ENCODE data around the gene PEX26. TPM values are rescaled to one million over a fixed set of nuclear protein-coding genes. Genes with fewer than 3 reads are reported as not detected.
"Not testable (repeated sequence)": the region's sequence is repeated elsewhere in the genome, so short reads cannot be mapped to it uniquely, and the experiment has no call there.

Gene PEX26
- total and polyA plus RNA-seq, 4 donors: 3.5 to 21.0 (median 16.9) TPM

GRCh38 chr22:18121954-18122554 lies 44.3 kb downstream of the PEX26 start:
- no peak for TF ChIP-seq RXRA (IDR thresholded peaks at IDR 0.05)
- Histone ChIP-seq H3K27ac (ENCODE audit: low read depth in 1 of 2, low read length in 2 of 2) (no peak overlapping the region), H3K4me1 (ENCODE audit: control insufficient read depth in 4 of 4, insufficient read depth in 4 of 4, low read length in 3 of 4) (peaks cover 0 to 4% (median 0%) of the 10 kb centered on the region in 4 donors), H3K4me3 (ENCODE audit: low read depth in 1 of 3, low read length in 3 of 3) (no peak overlapping the region), H3K27me3 (ENCODE audit: control insufficient read depth in 4 of 4, insufficient read depth in 4 of 4, low read length in 3 of 4) (no peaks in the 10 kb centered on the region), H3K9me3 (ENCODE audit: control insufficient read depth in 4 of 4, low read length in 3 of 4) (no peaks in the 10 kb centered on the region), H3K36me3 (ENCODE audit: control insufficient read depth in 4 of 4, insufficient read depth in 3 of 4, low read depth in 1 of 4, low read length in 3 of 4) (no peaks in the 10 kb centered on the region), H3K9ac (ENCODE audit: low read depth in 1 of 2, low read length in 2 of 2) (no peak overlapping the region)
- no peak for DNase-seq (ENCODE audit: low spot score)
- 91% methylated on average over 5 of the region's 5 CpGs for WGBS

GRCh38 chr22:18123476-18124025 lies 45.8 kb downstream of the PEX26 start:
- DNase-seq (ENCODE audit: low spot score); H3K9me3 ChIP-seq (ENCODE audit: control insufficient read depth in 4 of 4, low read length in 3 of 4); H3K4me1 ChIP-seq (ENCODE audit: control insufficient read depth in 4 of 4, insufficient read depth in 4 of 4, low read length in 3 of 4); H3K27me3 ChIP-seq (ENCODE audit: control insufficient read depth in 4 of 4, insufficient read depth in 4 of 4, low read length in 3 of 4); H3K27ac ChIP-seq (ENCODE audit: low read depth in 1 of 2, low read length in 2 of 2); H3K9ac ChIP-seq (ENCODE audit: low read depth in 1 of 2, low read length in 2 of 2); H3K36me3 ChIP-seq (ENCODE audit: control insufficient read depth in 4 of 4, insufficient read depth in 3 of 4, low read depth in 1 of 4, low read length in 3 of 4); H3K4me3 ChIP-seq (ENCODE audit: low read depth in 1 of 3, low read length in 3 of 3): not testable (repeated sequence)
- 96% methylated on average over 19 of the region's 19 CpGs for WGBS

GRCh38 chr22:18126606-18127005 lies 48.8 kb downstream of the PEX26 start:
- no peaks in the 10 kb centered on the region for H3K27me3 ChIP-seq (ENCODE audit: control insufficient read depth in 4 of 4, insufficient read depth in 4 of 4, low read length in 3 of 4)
- H3K4me1 ChIP-seq (ENCODE audit: control insufficient read depth in 4 of 4, insufficient read depth in 4 of 4, low read length in 3 of 4): no peaks in the 10 kb centered on the region
- H3K9me3 ChIP-seq (ENCODE audit: control insufficient read depth in 4 of 4, low read length in 3 of 4): no peaks in the 10 kb centered on the region
- no peak overlapping the region for H3K27ac ChIP-seq (ENCODE audit: low read depth in 1 of 2, low read length in 2 of 2)
- WGBS: 98% methylated on average over 18 of the region's 18 CpGs
- H3K36me3 ChIP-seq (ENCODE audit: control insufficient read depth in 4 of 4, insufficient read depth in 3 of 4, low read depth in 1 of 4, low read length in 3 of 4): no peaks in the 10 kb centered on the region
- no peak overlapping the region for H3K4me3 ChIP-seq (ENCODE audit: low read depth in 1 of 3, low read length in 3 of 3)
- TF ChIP-seq SP1 (IDR thresholded peaks at IDR 0.05) (no peak), REST (IDR thresholded peaks at IDR 0.05) (no peak), NR2F2 (IDR thresholded peaks at IDR 0.05) (no peak), YY1 (IDR thresholded peaks at IDR 0.05) (no peak), FOXA1 (IDR thresholded peaks at IDR 0.05) (no peak), JUND (IDR thresholded peaks at IDR 0.05) (no peak), FOXA2 (IDR thresholded peaks at IDR 0.05) (no peak), EGR1 (IDR thresholded peaks at IDR 0.05; ENCODE audit: low read depth in 2 of 2) (no peak), RXRA (IDR thresholded peaks at IDR 0.05) (no peak), HNF4G (IDR thresholded peaks at IDR 0.05) (no peak), ZBTB33 (IDR thresholded peaks at IDR 0.05) (no peak), CTCF (IDR thresholded peaks at IDR 0.05; ENCODE audit: low read depth, low read length, missing input control) (no peak), RAD21 (IDR thresholded peaks at IDR 0.05) (no peak), TAF1 (conservative IDR thresholded peaks at IDR 0.05) (no peak)
- no peak for DNase-seq (ENCODE audit: low spot score)
- no peak overlapping the region for H3K9ac ChIP-seq (ENCODE audit: low read depth in 1 of 2, low read length in 2 of 2)

Measured in liver (tissue), 9 donors.